H1 (cell line): Measurements from ENCODE around the gene OPN1MW3. TPM values are rescaled to one million over a fixed set of nuclear protein-coding genes. Genes with fewer than 3 reads are reported as not detected.

Source experiments
- CTCF ChIA-PET: fragments of 300-600 bp; sonication (Branson Sonifier 250); formaldehyde crosslinking; loops from one replicate; lab custom pipeline; 2021; ENCODE audit not compliant: partially characterized antibody; lab: Charles Lee
- POLR2A ChIA-PET: fragments of 300-600 bp; sonication (Branson Sonifier 250); formaldehyde crosslinking; loops from one replicate; lab custom pipeline; 2021; ENCODE audit warnings: inconsistent platforms; ENCODE audit not compliant: partially characterized antibody; lab: Charles Lee
- DNase-seq, 2 experiments: peaks; one replicate each; pipeline versions ENCODE4 v3.0.0 to v3.0.0-alpha.2; 2010 to 2022; ENCODE audit warnings: low spot score in 2 of 2, low read depth in 1 of 2, mixed read lengths in 1 of 2
- FAIRE-seq: peaks from 2 replicates; lab custom pipeline; 2011; peaks lifted over from hg19 to GRCh38; lab: Jason Lieb, UNC
- H2AFZ ChIP-seq: 2 replicates; pipeline ENCODE4 v1.8.1; 2012; ENCODE audit warnings: low read length, inconsistent platforms
- H2AK5ac ChIP-seq: 2 replicates; pipeline ENCODE4 v1.6.1; 2013; ENCODE audit warnings: low read depth, low read length
- H2BK120ac ChIP-seq: replicated peaks from 2 replicates; pipeline ENCODE3; 2013; ENCODE audit warnings: low read depth, low read length, inconsistent platforms
- H2BK12ac ChIP-seq: 2 replicates; pipeline ENCODE4 v1.6.1; 2013; ENCODE audit warnings: low read depth, low read length
- H2BK15ac ChIP-seq: 2 replicates; pipeline ENCODE4 v1.6.1; 2013; ENCODE audit warnings: low read length
- H2BK20ac ChIP-seq: 2 replicates; pipeline ENCODE4 v1.6.1; 2013; ENCODE audit warnings: low read length
- H2BK5ac ChIP-seq: 2 replicates; pipeline ENCODE4 v1.6.1; 2013; ENCODE audit warnings: low read depth, low read length
- H3K14ac ChIP-seq: 2 replicates; pipeline ENCODE4 v1.6.1; 2013; ENCODE audit warnings: inconsistent platforms; ENCODE audit not compliant: insufficient read length
- H3K18ac ChIP-seq: 2 replicates; pipeline ENCODE4 v1.6.1; 2013; ENCODE audit warnings: low read length; ENCODE audit errors: extremely low read depth
- H3K23ac ChIP-seq: 2 replicates; pipeline ENCODE4 v1.6.1; 2013; ENCODE audit warnings: inconsistent platforms; ENCODE audit not compliant: insufficient read length
- H3K23me2 ChIP-seq: 2 replicates; pipeline ENCODE4 v1.6.1; 2013; ENCODE audit warnings: low read depth, low read length
- H3K27ac ChIP-seq: 2 replicates; pipeline ENCODE4 v1.6.1; 2011; ENCODE audit warnings: low read depth, low read length, inconsistent platforms
- H3K27me3 ChIP-seq, 4 experiments: replicated peaks in 1 of 4; 1 replicate in 1 of 4; 2 replicates in 3 of 4; pipeline versions ENCODE4 v1.6.1 to v1.8.1; 2011 to 2013; ENCODE audit warnings: low read length in 3 of 4, mild to moderate bottlenecking in 3 of 4, inconsistent platforms in 2 of 4, mixed read lengths in 2 of 4, moderate library complexity in 1 of 4; ENCODE audit not compliant: control insufficient read depth in 3 of 4, insufficient read depth in 3 of 4; ENCODE audit errors: extremely low read depth in 1 of 4
- H3K36me3 ChIP-seq, 4 experiments: 2 replicates each; pipeline versions ENCODE4 v1.6.1 to v1.8.1; 2011 to 2013; ENCODE audit warnings: mild to moderate bottlenecking in 4 of 4, low read length in 3 of 4, moderate library complexity in 2 of 4, control low read depth in 1 of 4, inconsistent platforms in 1 of 4; ENCODE audit not compliant: insufficient read depth in 4 of 4, control insufficient read depth in 2 of 4
- H3K4ac ChIP-seq: replicated peaks from 2 replicates; pipeline ENCODE3; 2013; ENCODE audit warnings: low read length, low read depth, mixed read lengths, inconsistent platforms; ENCODE audit not compliant: insufficient read length
- H3K4me1 ChIP-seq, 4 experiments: replicated peaks in 1 of 4; 1 replicate in 1 of 4; 2 replicates in 3 of 4; pipeline versions ENCODE4 v1.6.1 to v1.8.1; 2011 to 2013; ENCODE audit warnings: low read length in 3 of 4, inconsistent platforms in 2 of 4, mixed read lengths in 1 of 4; ENCODE audit not compliant: insufficient read depth in 4 of 4, control insufficient read depth in 3 of 4
- H3K4me2 ChIP-seq, 2 experiments: 2 replicates each; pipeline versions ENCODE4 v1.6.1 to v1.8.1; 2011 to 2013; ENCODE audit warnings: low read depth in 2 of 2, low read length in 2 of 2, control low read depth in 1 of 2, inconsistent platforms in 1 of 2, mild to moderate bottlenecking in 1 of 2; ENCODE audit not compliant: insufficient read depth in 1 of 2
- H3K4me3 ChIP-seq, 4 experiments: fragments of 200-600, 300-600 bp in 1 of 4; sonication (generic), shearing (Covaris generic), sonication (Bioruptor Twin) in 1 of 4; 2 replicates each; pipeline versions ENCODE4 v1.5.1 to v1.8.1; 2011 to 2016; ENCODE audit warnings: low read length in 4 of 4, low read depth in 3 of 4, control low read depth in 2 of 4, inconsistent platforms in 2 of 4, mild to moderate bottlenecking in 2 of 4, mixed read lengths in 1 of 4, moderate library complexity in 1 of 4; ENCODE audit not compliant: insufficient read depth in 2 of 4; ENCODE audit errors: extremely low read depth in 1 of 4
- H3K56ac ChIP-seq: replicated peaks from 2 replicates; pipeline ENCODE3; 2013; ENCODE audit warnings: low read depth, mild to moderate bottlenecking, mixed read lengths, low read length, inconsistent platforms; ENCODE audit not compliant: insufficient read length
- H3K79me1 ChIP-seq: 2 replicates; pipeline ENCODE4 v1.6.1; 2013; ENCODE audit warnings: low read depth, low read length, control low read depth
- H3K79me2 ChIP-seq, 2 experiments: 2 replicates each; pipeline versions ENCODE4 v1.6.1 to v1.8.1; 2012 to 2013; ENCODE audit warnings: low read length in 2 of 2, mild to moderate bottlenecking in 2 of 2, inconsistent platforms in 1 of 2; ENCODE audit not compliant: insufficient read depth in 2 of 2, control insufficient read depth in 1 of 2
- H3K9ac ChIP-seq, 4 experiments: replicated peaks in 1 of 4; 1 replicate in 1 of 4; 2 replicates in 3 of 4; pipeline versions ENCODE4 v1.6.1 to v1.8.1; 2011 to 2013; ENCODE audit warnings: low read depth in 3 of 4, low read length in 3 of 4, control low read depth in 2 of 4, mild to moderate bottlenecking in 2 of 4, moderate library complexity in 2 of 4, inconsistent platforms in 1 of 4; ENCODE audit errors: extremely low read depth in 1 of 4
- H3K9me3 ChIP-seq, 2 experiments: 2 replicates each; pipeline versions ENCODE4 v1.6.1 to v1.8.1; 2012 to 2013; ENCODE audit warnings: mild to moderate bottlenecking in 2 of 2, moderate library complexity in 2 of 2, control low read depth in 1 of 2, inconsistent platforms in 1 of 2, low read depth in 1 of 2, low read length in 1 of 2, mixed read lengths in 1 of 2; ENCODE audit not compliant: insufficient read depth in 2 of 2
- H4K20me1 ChIP-seq, 2 experiments: replicated peaks in 1 of 2; 2 replicates each; pipeline versions ENCODE3 to v1.8.1; 2011 to 2013; ENCODE audit warnings: inconsistent platforms in 2 of 2, low read length in 2 of 2, mild to moderate bottlenecking in 1 of 2; ENCODE audit not compliant: insufficient read depth in 2 of 2, control insufficient read depth in 1 of 2
- H4K5ac ChIP-seq: 2 replicates; pipeline ENCODE4 v1.6.1; 2013; ENCODE audit warnings: low read length, low read depth, mixed read lengths, inconsistent platforms; ENCODE audit not compliant: insufficient read length
- H4K8ac ChIP-seq: 2 replicates; pipeline ENCODE4 v1.8.0; 2013; ENCODE audit warnings: mild to moderate bottlenecking, moderate library complexity, low read length, inconsistent platforms; ENCODE audit not compliant: insufficient read depth; ENCODE audit errors: extremely low read depth
- H4K91ac ChIP-seq: replicated peaks from 2 replicates; pipeline ENCODE3; 2013; ENCODE audit warnings: low read length, mixed read lengths, inconsistent platforms; ENCODE audit not compliant: insufficient read length
- BRCA1 ChIP-seq: IDR thresholded peaks from 2 replicates; pipeline ENCODE4 v1.6.1; 2012; ENCODE audit warnings: low read depth, low read length, improper control_type of control experiment
- CEBPB ChIP-seq: IDR thresholded peaks from 2 replicates; pipeline ENCODE4 v1.6.1; 2012; ENCODE audit warnings: low read depth, low read length
- HDAC2 ChIP-seq, 2 experiments: fragments of 300-600 bp in 1 of 2; sonication (generic) in 1 of 2; IDR thresholded peaks; 2 replicates each; pipeline ENCODE4 v1.6.1; 2011 to 2012; ENCODE audit warnings: low read depth in 2 of 2, low read length in 2 of 2, mild to moderate bottlenecking in 2 of 2, moderate library complexity in 2 of 2, borderline replicate concordance in 1 of 2, inconsistent platforms in 1 of 2
- JUND ChIP-seq: IDR thresholded peaks from 2 replicates; pipeline ENCODE4 v1.6.1; 2011; ENCODE audit warnings: mild to moderate bottlenecking, improper control_type of control experiment, low read length
- POLR2A ChIP-seq, 2 experiments: IDR thresholded peaks; 1 replicate in 1 of 2; 2 replicates in 1 of 2; pipeline ENCODE4 v1.6.1; 2011; ENCODE audit warnings: low read depth in 2 of 2, low read length in 2 of 2, mild to moderate bottlenecking in 2 of 2; ENCODE audit errors: control extremely low read depth in 1 of 2
- RNF2 ChIP-seq: fragments of 200-900, 300-1000 bp; sonication (generic); IDR thresholded peaks from 2 replicates; pipeline ENCODE4 v1.7.1; 2016; ENCODE audit warnings: borderline replicate concordance, low read depth, mild to moderate bottlenecking, antibody characterized with exemption, low read length; ENCODE audit not compliant: poor library complexity, severe bottlenecking; ENCODE audit errors: missing control alignments
- SIN3A ChIP-seq, 2 experiments: IDR thresholded peaks in 1 of 2; conservative IDR thresholded peaks in 1 of 2; 2 replicates each; pipeline ENCODE4 v1.6.1; 2011 to 2012; ENCODE audit warnings: low read length in 2 of 2, improper control_type of control experiment in 1 of 2, low read depth in 1 of 2, mild to moderate bottlenecking in 1 of 2
- SIX5 ChIP-seq: IDR thresholded peaks from 2 replicates; pipeline ENCODE4 v1.6.1; 2011; ENCODE audit warnings: mild to moderate bottlenecking, low read depth, low read length
- WGBS, 2 experiments: shearing (Covaris generic) in 1 of 2; methylation state at CpG; one replicate each; pipeline versions ENCODE4 v1.1.6 to v1.1.7; 2013 to 2015; ENCODE audit warnings: low lambda C conversion rate in 2 of 2, mixed read lengths in 2 of 2, inconsistent platforms in 1 of 2, low coverage in 1 of 2, missing lambda C conversion rate in 1 of 2; ENCODE audit not compliant: insufficient replicate concordance in 2 of 2, insufficient coverage in 1 of 2, insufficient read length in 1 of 2; ENCODE audit errors: extremely low coverage in 1 of 2, missing lambda C conversion rate in 1 of 2; 5-methylcytosine and 5-hydroxymethylcytosine counted together
- polyA plus RNA-seq, 7 experiments: library from polyadenylated mRNA; depleted of rRNA in 3 of 7; stranded (reverse) in 5 of 7; unstranded in 2 of 7; fragments of >200 nt in 5 of 7; fragments of 200-250 nt in 2 of 7; gene quantifications; 1 replicate in 5 of 7; 2 replicates in 1 of 7; 4 replicates in 1 of 7; pipeline versions ENCODE4 v1.2.1 to v1.2.3, GENCODE V29; 2011 to 2013; ENCODE audit warnings: missing spikeins in 2 of 7, mixed read lengths in 2 of 7
- total RNA-seq: library from RNA; stranded (reverse); fragmentation: NEBNext Ultra II Directional; extraction: Animal tissue kit (Norgen Biotek cat#: 25700); gene quantifications from 2 replicates; pipeline ENCODE4 v1.2.1, GENCODE V29; 2021
- TF ChIP-seq, protein P1 (sequence below), 3 experiments: IDR thresholded peaks; 1 replicate in 2 of 3; 2 replicates in 1 of 3; pipeline versions ENCODE4 v1.5.1 to v1.6.1; 2011; ENCODE audit warnings: low read length in 3 of 3, mild to moderate bottlenecking in 3 of 3, inconsistent platforms in 2 of 3, low read depth in 1 of 3, moderate library complexity in 1 of 3; ENCODE audit not compliant: insufficient read depth in 1 of 3; ENCODE audit errors: control extremely low read depth in 1 of 3
- TF ChIP-seq, protein P2 (sequence below): IDR thresholded peaks from 2 replicates; pipeline ENCODE4 v1.6.1; 2011; ENCODE audit warnings: low read length, improper control_type of control experiment

The OPN1MW3 gene
- total and polyA plus RNA-seq, 2 of the 8 experiments (the other 6 are each of a cell fraction or from before 2014, with no cell fraction given) = not detected

DNA sequence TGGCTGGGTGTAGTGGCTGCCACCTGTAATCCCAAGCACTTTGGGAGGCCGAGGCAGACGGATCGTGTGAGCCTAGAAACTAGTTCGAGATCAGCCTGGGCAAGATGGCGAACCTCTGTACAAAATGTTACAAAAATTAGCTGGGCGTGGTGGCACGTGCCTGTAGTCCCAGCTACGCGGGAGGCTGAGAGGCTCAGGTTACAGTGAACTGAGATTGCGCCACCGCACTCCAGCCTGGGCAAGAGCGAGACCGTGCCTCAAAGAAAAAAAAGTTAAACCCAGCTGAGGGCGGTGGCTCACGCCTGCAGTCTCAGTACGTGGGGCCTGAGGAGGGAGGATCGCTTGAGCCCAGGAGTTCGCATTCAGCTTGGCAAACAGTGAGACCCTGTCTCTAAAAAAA lies 39.3 kb downstream of the OPN1MW3 start:
- FAIRE-seq = no peak
- TF ChIP-seq POLR2A (IDR thresholded peaks at IDR 0.05; ENCODE audit: control extremely low read depth in 1 of 2, low read depth in 2 of 2, low read length in 2 of 2) = no peak
- TF ChIP-seq, protein P1, sequence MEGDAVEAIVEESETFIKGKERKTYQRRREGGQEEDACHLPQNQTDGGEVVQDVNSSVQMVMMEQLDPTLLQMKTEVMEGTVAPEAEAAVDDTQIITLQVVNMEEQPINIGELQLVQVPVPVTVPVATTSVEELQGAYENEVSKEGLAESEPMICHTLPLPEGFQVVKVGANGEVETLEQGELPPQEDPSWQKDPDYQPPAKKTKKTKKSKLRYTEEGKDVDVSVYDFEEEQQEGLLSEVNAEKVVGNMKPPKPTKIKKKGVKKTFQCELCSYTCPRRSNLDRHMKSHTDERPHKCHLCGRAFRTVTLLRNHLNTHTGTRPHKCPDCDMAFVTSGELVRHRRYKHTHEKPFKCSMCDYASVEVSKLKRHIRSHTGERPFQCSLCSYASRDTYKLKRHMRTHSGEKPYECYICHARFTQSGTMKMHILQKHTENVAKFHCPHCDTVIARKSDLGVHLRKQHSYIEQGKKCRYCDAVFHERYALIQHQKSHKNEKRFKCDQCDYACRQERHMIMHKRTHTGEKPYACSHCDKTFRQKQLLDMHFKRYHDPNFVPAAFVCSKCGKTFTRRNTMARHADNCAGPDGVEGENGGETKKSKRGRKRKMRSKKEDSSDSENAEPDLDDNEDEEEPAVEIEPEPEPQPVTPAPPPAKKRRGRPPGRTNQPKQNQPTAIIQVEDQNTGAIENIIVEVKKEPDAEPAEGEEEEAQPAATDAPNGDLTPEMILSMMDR (IDR thresholded peaks at IDR 0.05; ENCODE audit: control extremely low read depth in 1 of 3, insufficient read depth in 1 of 3, low read depth in 1 of 3, low read length in 3 of 3) = no peak
- TF ChIP-seq, protein P2, sequence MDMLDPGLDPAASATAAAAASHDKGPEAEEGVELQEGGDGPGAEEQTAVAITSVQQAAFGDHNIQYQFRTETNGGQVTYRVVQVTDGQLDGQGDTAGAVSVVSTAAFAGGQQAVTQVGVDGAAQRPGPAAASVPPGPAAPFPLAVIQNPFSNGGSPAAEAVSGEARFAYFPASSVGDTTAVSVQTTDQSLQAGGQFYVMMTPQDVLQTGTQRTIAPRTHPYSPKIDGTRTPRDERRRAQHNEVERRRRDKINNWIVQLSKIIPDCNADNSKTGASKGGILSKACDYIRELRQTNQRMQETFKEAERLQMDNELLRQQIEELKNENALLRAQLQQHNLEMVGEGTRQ = no peak
- no peak for TF ChIP-seq BRCA1
- no peak for TF ChIP-seq JUND
- TF ChIP-seq HDAC2 (IDR thresholded peaks at IDR 0.05; ENCODE audit: borderline replicate concordance in 1 of 2, low read depth in 2 of 2, low read length in 2 of 2) = no peak
- TF ChIP-seq SIX5 = no peak
- no peak for TF ChIP-seq CEBPB
- no peak for TF ChIP-seq SIN3A (conservative IDR thresholded peaks at IDR 0.05 in 1 of 2, IDR thresholded peaks at IDR 0.05 in 1 of 2; ENCODE audit: low read depth in 1 of 2, low read length in 2 of 2)
- no peak for TF ChIP-seq RNF2

More for the DNA sequence above, 39.3 kb downstream of the OPN1MW3 start:
- Histone ChIP-seq H3K4me2 (no peak overlapping the region), H3K4me3 (no peak overlapping the region), H3K4ac (no peak overlapping the region), H2BK120ac (no peak overlapping the region), H2BK5ac (no peak overlapping the region), H2BK15ac (no peak overlapping the region), H2BK20ac (no peak overlapping the region), H2AFZ (no peak overlapping the region), H3K18ac (no peak overlapping the region), H3K36me3 (no peaks in the 10 kb centered on the region), H3K23ac (no peak overlapping the region), H4K20me1 (no peaks in the 10 kb centered on the region), H3K23me2 (no peaks in the 10 kb centered on the region), H3K27ac (no peak overlapping the region), H4K5ac (no peak overlapping the region), H3K27me3 (no peaks in the 10 kb centered on the region), H3K14ac (no peak overlapping the region), H2AK5ac (no peak overlapping the region), H3K4me1 (no peaks in the 10 kb centered on the region), H3K79me1 (no peaks in the 10 kb centered on the region), H3K79me2 (no peaks in the 10 kb centered on the region), H4K8ac (no peak overlapping the region), H2BK12ac (no peak overlapping the region), H3K56ac (no peak overlapping the region), H3K9me3 (no peaks in the 10 kb centered on the region), H4K91ac (no peak overlapping the region), H3K9ac (no peak overlapping the region)
- ChIA-PET POLR2A (no interaction called here), CTCF (interaction anchor here (0.6 to 1.1 kb wide), 2 partner anchors 12 to 165 kb away, joined by 4 to 6 read pairs; no protein-coding TSS in a partner anchor)
- no peak for DNase-seq
- WGBS, 2 experiments = 99% methylated on average over 14 of the region's 18 CpGs; no CpG with 5 or more reads in 1 of the 2 experiments
